GM12878 (cell line): ENCODE results near the gene HINFP. TPM values are rescaled to one million over a fixed set of nuclear protein-coding genes. Genes with fewer than 3 reads are reported as not detected.

Experiments used
- ATAC-seq: fragments of 200-7000 bp; cut with Tn5 transposase; 3 replicates; pipeline ENCODE4 v1.9.1; 2020; ENCODE audit warnings: mild to moderate bottlenecking, moderate library complexity
- BruUV-seq: library from RNA; stranded (reverse); fragments of 400-500 nt; replicated peaks from 2 replicates; lab custom pipeline; 2021; lab: Mats Ljungman, UMichigan
- CTCF ChIA-PET: fragments of 300-600 bp; sonication (Branson Sonifier 250); formaldehyde crosslinking; extraction: SDS; loops from one replicate; lab custom pipeline; 2021; ENCODE audit warnings: inconsistent platforms; lab: Yijun Ruan, JAX
- POLR2A ChIA-PET: fragments of 350-600 bp; formaldehyde crosslinking; extraction: SDS; loops from one replicate; lab custom pipeline; 2021; ENCODE audit warnings: inconsistent platforms; lab: Charles Lee
- RAD21 ChIA-PET: fragments of 300-600 bp; sonication (Branson Sonifier 250); formaldehyde crosslinking; loops from one replicate; lab custom pipeline; 2023; ENCODE audit warnings: antibody characterized with exemption; ENCODE audit not compliant: unreplicated experiment; lab: Charles Lee
- SMC1A ChIA-PET: fragments of 300-600 bp; sonication (Branson Sonifier 250); formaldehyde crosslinking; loops from one replicate; lab custom pipeline; 2023; ENCODE audit not compliant: unreplicated experiment, uncharacterized antibody; lab: Charles Lee
- DNase-seq: peaks from one replicate; pipeline ENCODE4 v3.0.0-alpha.2; 2011; ENCODE audit warnings: low read depth, low spot score
- FAIRE-seq: peaks from 3 replicates; lab custom pipeline; 2011; peaks lifted over from hg19 to GRCh38; lab: Jason Lieb, UNC
- H2AFZ ChIP-seq: 2 replicates; pipeline ENCODE4 v1.6.0; 2011; ENCODE audit warnings: low read depth, low read length, control low read depth; ENCODE audit not compliant: control insufficient read depth
- H3K27ac ChIP-seq: 2 replicates; pipeline ENCODE4 v1.5.1; 2011; ENCODE audit warnings: control low read depth; ENCODE audit not compliant: control insufficient read depth, insufficient read depth
- H3K27me3 ChIP-seq, 2 experiments: replicated peaks in 1 of 2; 2 replicates each; pipeline versions ENCODE4 v1.6.0 to v1.6.1; 2011; ENCODE audit warnings: low read length in 1 of 2; ENCODE audit not compliant: control insufficient read depth in 2 of 2, insufficient read depth in 2 of 2
- H3K36me3 ChIP-seq, 2 experiments: 2 replicates each; pipeline ENCODE4 v1.5.1; 2011; ENCODE audit warnings: low read length in 1 of 2; ENCODE audit not compliant: control insufficient read depth in 2 of 2, insufficient read depth in 2 of 2
- H3K4me1 ChIP-seq: 2 replicates; pipeline ENCODE4 v1.6.1; 2011; ENCODE audit warnings: mild to moderate bottlenecking, low read length, moderate library complexity, mixed read lengths; ENCODE audit not compliant: control insufficient read depth, insufficient read depth
- H3K4me2 ChIP-seq: 2 replicates; pipeline ENCODE4 v1.6.0; 2011; ENCODE audit warnings: control low read depth; ENCODE audit not compliant: control insufficient read depth, insufficient read depth
- H3K4me3 ChIP-seq: fragments of 200-600 bp; sonication (generic); 2 replicates; pipeline ENCODE4 v1.5.1; 2016
- H3K79me2 ChIP-seq: 2 replicates; pipeline ENCODE4 v1.6.0; 2011; ENCODE audit warnings: low read length; ENCODE audit not compliant: control insufficient read depth, insufficient read depth
- H3K9ac ChIP-seq: 2 replicates; pipeline ENCODE4 v1.8.0; 2011; ENCODE audit warnings: low read length, control low read depth, mixed read lengths; ENCODE audit not compliant: control insufficient read depth, insufficient read depth
- H3K9me3 ChIP-seq: replicated peaks from 3 replicates; pipeline ENCODE4 v1.5.1; 2011; ENCODE audit warnings: mild to moderate bottlenecking, low read length; ENCODE audit not compliant: control insufficient read depth, insufficient read depth
- H4K20me1 ChIP-seq: 2 replicates; pipeline ENCODE4 v1.6.0; 2011; ENCODE audit not compliant: control insufficient read depth, insufficient read depth
- ATF7 ChIP-seq: fragments of 450-650 bp; IDR thresholded peaks from 2 replicates; pipeline ENCODE4 v1.6.1; 2016; ENCODE audit warnings: low read depth, mild to moderate bottlenecking
- IRF3 ChIP-seq: fragments of 450-650 bp; IDR thresholded peaks from 2 replicates; pipeline ENCODE4 v1.6.1; 2014; ENCODE audit warnings: mild to moderate bottlenecking
- MEF2B ChIP-seq: fragments of 450-650 bp; IDR thresholded peaks from 2 replicates; pipeline ENCODE4 v1.6.1; 2018; ENCODE audit warnings: mild to moderate bottlenecking, moderate library complexity; ENCODE audit not compliant: partially characterized antibody, poor library complexity, severe bottlenecking
- NRF1 ChIP-seq: conservative IDR thresholded peaks from 2 replicates; pipeline ENCODE4 v1.6.1; 2011; ENCODE audit warnings: mild to moderate bottlenecking, low read depth, low read length, improper control_type of control experiment
- WGBS: methylation state at CpG from one replicate; pipeline ENCODE4 v1.1.6; 2016; ENCODE audit warnings: low lambda C conversion rate; ENCODE audit not compliant: insufficient replicate concordance, insufficient coverage; ENCODE audit errors: missing lambda C conversion rate; 5-methylcytosine and 5-hydroxymethylcytosine counted together
- in situ Hi-C: fragments of 300-500 bp; cut with MboI; formaldehyde crosslinking; loops from 9 replicates; pipeline ENCODE4 v1.14.3; 2018; ENCODE audit warnings: mixed read lengths
- intact Hi-C: fragments of 100-400 bp; cut with micrococcal nuclease; formaldehyde crosslinking; loops from one replicate; pipeline ENCODE4 v1.14.2; 2022; ENCODE audit not compliant: unreplicated experiment
- polyA plus RNA-seq, 11 experiments: library from polyadenylated mRNA; depleted of rRNA in 4 of 11; unstranded in 6 of 11; stranded (reverse) in 5 of 11; fragments of >200 nt; fragmentation: Nextera tagmentation in 4 of 11; fragmentation: Illumina TruSeq in 1 of 11; extraction: Ambion mirVana in 4 of 11; extraction: Trizol in 1 of 11; gene quantifications; 1 replicate in 1 of 11; 2 replicates in 10 of 11; pipeline versions ENCODE4 v1.2.1 to v1.2.3, GENCODE V29; 2011 to 2016; ENCODE audit warnings: inconsistent platforms in 2 of 11, missing spikeins in 2 of 11, low read depth in 1 of 11
- total RNA-seq, 4 experiments: library from RNA; depleted of rRNA in 3 of 4; stranded (reverse); fragments of >200 nt in 3 of 4; fragmentation: Illumina TruSeq in 1 of 4; extraction: Trizol in 1 of 4; gene quantifications; 2 replicates each; pipeline versions ENCODE4 v1.2.1 to v1.2.3, GENCODE V29; 2013 to 2021
- TF ChIP-seq, protein P1 (sequence below): fragments of 150-350 bp; IDR thresholded peaks from 2 replicates; pipeline ENCODE4 v1.6.1; 2014; ENCODE audit warnings: mild to moderate bottlenecking, low read depth, low read length

HINFP gene
- total and polyA plus RNA-seq, 10 of the 15 experiments (the other 5 are each of a cell fraction or from before 2014, with no cell fraction given) = 13.1 to 26.3 (median 18.6) TPM

DNA sequence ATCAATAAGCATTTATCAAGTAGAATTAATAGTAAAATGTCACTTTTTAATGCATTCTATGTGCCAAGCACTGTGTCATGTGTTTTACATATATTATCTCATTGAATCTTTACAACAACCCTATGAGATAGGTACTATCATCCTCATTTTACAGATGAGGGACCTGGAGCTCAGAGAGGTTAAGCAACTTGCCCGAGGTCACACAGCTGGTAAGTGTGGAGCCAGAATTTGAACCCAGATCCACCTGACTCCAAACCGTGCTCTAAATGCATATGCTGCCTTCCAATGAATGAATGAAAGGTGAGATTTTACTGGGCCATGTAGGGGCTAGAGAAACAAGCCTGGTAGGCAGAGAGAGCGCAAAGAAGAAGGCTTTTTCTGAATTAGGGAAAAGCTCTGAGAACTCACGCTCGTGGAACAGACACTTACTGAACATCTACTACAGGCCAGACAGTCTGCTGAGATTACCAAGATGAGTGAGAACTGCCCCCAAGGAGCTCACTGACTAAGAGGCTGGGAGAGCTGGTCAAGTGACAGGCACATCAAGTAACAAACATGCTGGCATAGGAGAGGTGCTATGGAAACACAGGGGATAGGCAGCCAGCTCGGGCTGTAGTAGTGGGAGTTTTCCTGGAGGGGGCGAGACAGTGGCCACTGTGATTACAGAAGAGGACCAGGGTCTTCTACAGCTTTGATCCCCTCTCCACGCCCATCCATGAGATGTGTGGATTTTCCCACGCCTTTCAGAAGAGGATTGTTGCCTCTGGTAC lies 31.9 kb downstream of the HINFP start:
- no peaks in the 10 kb centered on the region for H3K9me3 ChIP-seq
- ATAC-seq (no peak), DNase-seq (no peak), FAIRE-seq (no peak)
- no peaks in the 10 kb centered on the region for H3K79me2 ChIP-seq
- H3K4me1 ChIP-seq = no peaks in the 10 kb centered on the region
- ChIA-PET SMC1A (interaction anchor here (1.0 to 2.0 kb wide), 4 partner anchors 10 to 174 kb away, joined by 3 to 5 read pairs (median 4); partner anchors contain the start of gene HINFP), POLR2A (interaction anchor here (0.5 kb wide), 1 partner anchor 130 kb away, joined by 4 read pairs; no protein-coding TSS in a partner anchor), CTCF (interaction anchor here (1.1 to 2.5 kb wide), 5 partner anchors 16 to 171 kb away, joined by 3 to 5 read pairs (median 4); partner anchors contain the start of genes HMBS and NLRX1), RAD21 (interaction anchor here (1.2 kb wide), 1 partner anchor 185 kb away, joined by 3 read pairs; no protein-coding TSS in a partner anchor)
- H3K9ac ChIP-seq = no peak overlapping the region
- no peak overlapping the region for H3K4me2 ChIP-seq
- H3K36me3 ChIP-seq = no peaks in the 10 kb centered on the region
- no peaks in the 10 kb centered on the region for H4K20me1 ChIP-seq
- H3K27ac ChIP-seq = no peak overlapping the region
- WGBS = 36% methylated on average over 9 of the region's 9 CpGs
- in situ Hi-C loops = no loop called here
- peaks cover 12 to 13% of the 10 kb centered on the region in 2 experiments; a peak in 3 of 4 replicates for H3K27me3 ChIP-seq
- intact Hi-C loops = no loop called here
- H2AFZ ChIP-seq = no peak overlapping the region
- H3K4me3 ChIP-seq = no peak overlapping the region
- TF ChIP-seq MEF2B (no peak), NRF1 (no peak), ATF7 (no peak), IRF3 (no peak)
- TF ChIP-seq, protein P1, sequence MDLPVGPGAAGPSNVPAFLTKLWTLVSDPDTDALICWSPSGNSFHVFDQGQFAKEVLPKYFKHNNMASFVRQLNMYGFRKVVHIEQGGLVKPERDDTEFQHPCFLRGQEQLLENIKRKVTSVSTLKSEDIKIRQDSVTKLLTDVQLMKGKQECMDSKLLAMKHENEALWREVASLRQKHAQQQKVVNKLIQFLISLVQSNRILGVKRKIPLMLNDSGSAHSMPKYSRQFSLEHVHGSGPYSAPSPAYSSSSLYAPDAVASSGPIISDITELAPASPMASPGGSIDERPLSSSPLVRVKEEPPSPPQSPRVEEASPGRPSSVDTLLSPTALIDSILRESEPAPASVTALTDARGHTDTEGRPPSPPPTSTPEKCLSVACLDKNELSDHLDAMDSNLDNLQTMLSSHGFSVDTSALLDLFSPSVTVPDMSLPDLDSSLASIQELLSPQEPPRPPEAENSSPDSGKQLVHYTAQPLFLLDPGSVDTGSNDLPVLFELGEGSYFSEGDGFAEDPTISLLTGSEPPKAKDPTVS = no peak
- no TSS peak for BruUV-seq
